Tracheal epithelial cell (primary cell): ENCODE data around the gene DHX38. TPM values are rescaled to one million over a fixed set of nuclear protein-coding genes. Genes with fewer than 3 reads are reported as not detected.

Source experiments
- total RNA-seq: library from RNA; depleted of rRNA; stranded (reverse); fragments of >200 nt; gene quantifications from 2 replicates; pipeline ENCODE4 v1.2.1, GENCODE V29; 2014

The DHX38 gene
- 38.6 and 83.9 TPM in 2 replicates for total RNA-seq

GRCh38 chr16:72093448-72094265, at the start of gene DHX38, which contains the start of gene TXNL4B:
Gene DHX38, plus strand, starts transcription at chr16:72093847. Its CDS starts 2,311 bp downstream, at chr16:72096158.
Gene TXNL4B, minus strand, starts transcription at chr16:72093620. Its CDS starts 2,871 bp downstream, at chr16:72090749.

GRCh38 chr16:72054254-72054847, 39.3 kb upstream of the DHX38 start, which contains the start of gene HP:
Gene HP, plus strand, starts transcription at chr16:72054505. Its CDS starts 148 bp downstream, at chr16:72054653.

Other genes starting within 250 kb of the DHX38 start
- 8.1 and 11.6 TPM in 2 replicates for gene ATXN1L, start 247.9 kb upstream of the DHX38 start, total RNA-seq
- gene ZNF821, start 209.7 kb upstream of the DHX38 start, total RNA-seq: 5.5 TPM in 2 replicates
- gene IST1, start 198.3 kb upstream of the DHX38 start, total RNA-seq: 168 and 175 TPM in 2 replicates
- not detected in 2 replicates for gene PKD1L3, start 93.4 kb upstream of the DHX38 start, total RNA-seq
- 5.1 and 8.3 TPM in 2 replicates for gene DHODH, start 85.1 kb upstream of the DHX38 start, total RNA-seq
- not detected in 2 replicates for gene HP, start 39.3 kb upstream of the DHX38 start, total RNA-seq
- not detected in 2 replicates for gene HPR, start 30.6 kb upstream of the DHX38 start, total RNA-seq
- 3.6 TPM in 2 replicates for gene TXNL4B, start 227 bp upstream of the DHX38 start, total RNA-seq
- 1.3 TPM in 1 of 2 replicates, not detected in the other for gene PMFBP1, start 78.3 kb downstream of the DHX38 start, total RNA-seq